Endothelial cell of umbilical vein (primary cell): Measurements from ENCODE around the gene CALCOCO1. TPM values are rescaled to one million over a fixed set of nuclear protein-coding genes. Genes with fewer than 3 reads are reported as not detected.
A peak's percentile ranks its signal among the peaks of the same experiment; 100 is the strongest.

Source experiments
- BruUV-seq: library from RNA; stranded (reverse); fragments of 400-500 nt; replicated peaks from 2 replicates; lab custom pipeline; 2021; lab: Mats Ljungman, UMichigan
- CTCF ChIA-PET: fragments of 300-600, 350-600 bp; sonication (Branson Sonifier 250); formaldehyde crosslinking; loops from one replicate; lab custom pipeline; 2021; ENCODE audit warnings: antibody characterized with exemption, inconsistent platforms; lab: Charles Lee
- POLR2A ChIA-PET: fragments of 300-600, 350-600 bp; sonication (Branson Sonifier 250); formaldehyde crosslinking; loops from one replicate; lab custom pipeline; 2021; ENCODE audit warnings: antibody characterized with exemption, inconsistent platforms; lab: Charles Lee
- DNase-seq: peaks from one replicate; pipeline ENCODE4 v3.0.0-alpha.2; 2011; ENCODE audit warnings: low read depth, low spot score
- FAIRE-seq: peaks from 2 replicates; lab custom pipeline; 2011; peaks lifted over from hg19 to GRCh38; lab: Jason Lieb, UNC
- H2AFZ ChIP-seq: 2 replicates; pipeline ENCODE4 v1.6.0; 2012; ENCODE audit warnings: low read depth, low read length, control low read depth, inconsistent platforms
- H3K27ac ChIP-seq: 2 replicates; pipeline ENCODE4 v1.5.1; 2011; ENCODE audit warnings: low read depth, mild to moderate bottlenecking, control low read depth, low read length, moderate library complexity; ENCODE audit not compliant: insufficient read depth
- H3K27me3 ChIP-seq, 2 experiments: 2 replicates each; pipeline versions ENCODE4 v1.6.0 to v1.6.1; 2011; ENCODE audit warnings: low read length in 2 of 2, mixed read lengths in 1 of 2; ENCODE audit not compliant: control insufficient read depth in 2 of 2, insufficient read depth in 2 of 2
- H3K36me3 ChIP-seq, 2 experiments: 2 replicates in 1 of 2; 3 replicates in 1 of 2; pipeline ENCODE4 v1.5.1; 2011; ENCODE audit warnings: low read length in 2 of 2, mild to moderate bottlenecking in 1 of 2, moderate library complexity in 1 of 2; ENCODE audit not compliant: control insufficient read depth in 2 of 2, insufficient read depth in 2 of 2; ENCODE audit errors: extremely low read depth in 1 of 2
- H3K4me1 ChIP-seq: 3 replicates; pipeline ENCODE4 v1.5.1; 2011; ENCODE audit warnings: mild to moderate bottlenecking, low read length; ENCODE audit not compliant: control insufficient read depth, insufficient read depth; ENCODE audit errors: extremely low read depth
- H3K4me2 ChIP-seq: 2 replicates; pipeline ENCODE4 v1.6.1; 2011; ENCODE audit warnings: low read length, control low read depth, mixed read lengths; ENCODE audit not compliant: insufficient read depth
- H3K4me3 ChIP-seq, 3 experiments: fragments of 200-600 bp in 1 of 3; sonication (generic), shearing (Covaris generic) in 1 of 3; replicated peaks in 1 of 3; 2 replicates each; pipeline ENCODE4 v1.5.1; 2011 to 2016; ENCODE audit warnings: control low read depth in 3 of 3, low read length in 3 of 3, mild to moderate bottlenecking in 2 of 3, inconsistent platforms in 1 of 3, low read depth in 1 of 3, moderate library complexity in 1 of 3; ENCODE audit not compliant: insufficient read depth in 1 of 3
- H3K79me2 ChIP-seq: 2 replicates; pipeline ENCODE4 v1.6.0; 2012; ENCODE audit warnings: low read length, inconsistent platforms; ENCODE audit not compliant: control insufficient read depth, insufficient read depth
- H3K9ac ChIP-seq: replicated peaks from 2 replicates; pipeline ENCODE3; 2011; ENCODE audit warnings: low read length, control low read depth; ENCODE audit not compliant: insufficient read depth; ENCODE audit errors: extremely low read depth
- H3K9me1 ChIP-seq: replicated peaks from 3 replicates; pipeline ENCODE4 v1.6.0; 2011; ENCODE audit warnings: mild to moderate bottlenecking, low read length; ENCODE audit not compliant: control insufficient read depth, insufficient read depth; ENCODE audit errors: extremely low read depth
- H3K9me3 ChIP-seq: replicated peaks from 2 replicates; pipeline ENCODE4 v1.5.1; 2012; ENCODE audit warnings: low read length, inconsistent platforms; ENCODE audit not compliant: control insufficient read depth, insufficient read depth
- H4K20me1 ChIP-seq: replicated peaks from 2 replicates; pipeline ENCODE3; 2011; ENCODE audit warnings: mild to moderate bottlenecking, low read length; ENCODE audit not compliant: control insufficient read depth, insufficient read depth; ENCODE audit errors: extremely low read depth
- CTCF ChIP-seq, 2 donors: IDR thresholded peaks; 1 replicate in 1 of 2; 2 replicates in 1 of 2; pipeline ENCODE4 v1.5.1; 2011; ENCODE audit warnings: low read length in 2 of 2, mild to moderate bottlenecking in 2 of 2, moderate library complexity in 2 of 2, control low read depth in 1 of 2, inconsistent platforms in 1 of 2, low read depth in 1 of 2; ENCODE audit not compliant: insufficient read depth in 1 of 2; ENCODE audit errors: extremely low read depth in 1 of 2
- EZH2 ChIP-seq: IDR thresholded peaks from 2 replicates; pipeline ENCODE4 v1.6.1; 2012; ENCODE audit warnings: borderline replicate concordance, low read depth, mild to moderate bottlenecking, moderate library complexity, low read length, inconsistent platforms; ENCODE audit not compliant: severe bottlenecking
- FOS ChIP-seq: IDR thresholded peaks from 2 replicates; pipeline ENCODE4 v1.6.1; 2011; ENCODE audit warnings: mild to moderate bottlenecking, low read length, moderate library complexity, borderline replicate concordance; ENCODE audit not compliant: insufficient read depth
- GATA2 ChIP-seq: IDR thresholded peaks from 2 replicates; pipeline ENCODE4 v1.7.0; 2011; ENCODE audit warnings: low read depth, mild to moderate bottlenecking, moderate library complexity, mixed read lengths, low read length; ENCODE audit not compliant: insufficient read length, insufficient read depth
- MYC ChIP-seq: IDR thresholded peaks from one replicate; pipeline ENCODE4 v1.6.1; 2011; ENCODE audit warnings: mild to moderate bottlenecking, low read depth, low read length
- POLR2A ChIP-seq: IDR thresholded peaks from 2 replicates; pipeline ENCODE4 v1.6.1; 2012; ENCODE audit warnings: low read depth, mild to moderate bottlenecking, control low read depth, low read length
- POLR2AphosphoS5 ChIP-seq: IDR thresholded peaks from 2 replicates; pipeline ENCODE4 v1.6.1; 2012; ENCODE audit warnings: low read depth, mild to moderate bottlenecking, control low read depth, low read length, moderate library complexity; ENCODE audit not compliant: insufficient read depth
- dilution Hi-C: fragments of 300-500 bp; cut with MboI; formaldehyde crosslinking; loops from one replicate; pipeline ENCODE4 v1.15.0; 2019; ENCODE audit warnings: low sequenced_read_pairs; ENCODE audit not compliant: extremely low pct_ligation_motif_present
- intact Hi-C: fragments of 100-400 bp; cut with micrococcal nuclease; formaldehyde crosslinking; loops from one replicate; pipeline ENCODE4 v1.10.0; 2022
- polyA plus RNA-seq, 4 experiments: library from polyadenylated mRNA; depleted of rRNA in 3 of 4; stranded (reverse) in 3 of 4; unstranded in 1 of 4; fragments of >200 nt; gene quantifications; 2 replicates each; pipeline versions ENCODE4 v1.2.1 to v1.2.3, GENCODE V29; 2011 to 2012; ENCODE audit warnings: missing spikeins in 1 of 4
- total RNA-seq: library from RNA; stranded (reverse); gene quantifications from 2 replicates; pipeline ENCODE4 v1.2.3, GENCODE V29; 2021
- TF ChIP-seq, protein P1 (sequence below): IDR thresholded peaks from 2 replicates; pipeline ENCODE4 v1.6.1; 2011; ENCODE audit not compliant: insufficient read depth, insufficient read length

The CALCOCO1 gene
- total and polyA plus RNA-seq, 2 donors (not counting 3 experiments of a cell fraction or from before 2014, with no cell fraction given) = 70.9 to 135 TPM

DNA sequence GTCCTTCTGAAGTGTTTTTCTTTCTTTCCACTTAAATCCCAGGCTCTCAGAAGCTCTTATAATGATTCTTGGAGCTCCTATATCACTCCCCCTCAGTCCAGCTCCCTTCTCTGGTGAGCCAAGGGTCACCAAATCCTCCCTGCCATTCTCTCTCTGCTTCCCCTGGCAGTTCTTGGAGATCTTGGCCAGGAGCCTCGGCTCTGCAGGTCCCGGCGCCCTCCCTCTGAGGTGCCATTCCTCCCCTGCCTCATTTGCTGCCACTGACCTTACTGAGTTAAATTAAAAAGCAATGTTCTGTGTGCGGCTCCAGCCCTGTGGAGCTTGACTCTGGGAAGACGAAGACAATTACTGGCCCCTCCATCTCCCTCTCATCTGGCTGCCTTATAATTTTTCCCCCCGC is 17.5 kb upstream of the CALCOCO1 start:
- Histone ChIP-seq H2AFZ (no peak overlapping the region), H3K36me3 (no peaks in the 10 kb centered on the region), H3K9me3 (no peaks in the 10 kb centered on the region), H3K4me3 (no peak overlapping the region), H3K27me3 (peaks cover 58 to 83% of the 10 kb centered on the region in 2 experiments), H4K20me1 (no peaks in the 10 kb centered on the region), H3K9ac (no peak overlapping the region), H3K79me2 (no peaks in the 10 kb centered on the region), H3K4me2 (no peak overlapping the region), H3K4me1 (no peaks in the 10 kb centered on the region), H3K9me1 (no peaks in the 10 kb centered on the region), H3K27ac (no peak overlapping the region)
- no TSS peak for BruUV-seq
- DNase-seq = no peak
- ChIA-PET CTCF (interaction anchor here (0.6 to 10.2 kb wide), 12 partner anchors 11 to 463 kb away, joined by 3 to 719 read pairs (median 18); partner anchors contain the start of gene CALCOCO1), POLR2A (no interaction called here)
- FAIRE-seq = no peak
- intact Hi-C loops (loop anchor here (5.0 kb wide), 1 partner anchor 147 kb away; no protein-coding TSS in a partner anchor), dilution Hi-C loops (no loop called here)
- TF ChIP-seq POLR2AphosphoS5 = no peak
- peak; percentile 28 for TF ChIP-seq EZH2

DNA sequence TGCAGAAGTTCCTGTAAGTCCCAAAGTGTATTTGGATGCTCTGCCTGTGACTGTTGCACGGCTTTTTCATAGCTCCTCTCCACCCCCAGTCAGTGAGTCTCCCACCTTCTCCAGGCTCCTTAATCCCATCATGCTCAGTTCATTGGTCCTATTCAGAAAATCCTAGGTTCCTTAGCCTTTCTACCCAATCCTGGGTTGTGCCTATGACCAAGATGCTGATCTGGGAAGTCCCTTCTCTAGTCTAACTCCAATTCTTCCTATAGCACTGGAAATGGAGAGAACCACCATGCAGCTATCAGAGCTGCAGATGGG is 16.8 kb upstream of the CALCOCO1 start:
- dilution Hi-C loops = no loop called here
- no peak for TF ChIP-seq GATA2
- no peak for TF ChIP-seq POLR2AphosphoS5
- no peak for TF ChIP-seq FOS
- TF ChIP-seq CTCF (IDR thresholded peaks at IDR 0.05; ENCODE audit: extremely low read depth in 1 of 2, insufficient read depth in 1 of 2, low read depth in 1 of 2, low read length in 2 of 2) = no peak
- no peak for TF ChIP-seq POLR2A
- TF ChIP-seq, protein P1, sequence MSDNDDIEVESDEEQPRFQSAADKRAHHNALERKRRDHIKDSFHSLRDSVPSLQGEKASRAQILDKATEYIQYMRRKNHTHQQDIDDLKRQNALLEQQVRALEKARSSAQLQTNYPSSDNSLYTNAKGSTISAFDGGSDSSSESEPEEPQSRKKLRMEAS = no peak
- TF ChIP-seq MYC = no peak
- Histone ChIP-seq H4K20me1 (no peaks in the 10 kb centered on the region), H3K4me2 (no peak overlapping the region), H2AFZ (no peak overlapping the region), H3K9ac (no peak overlapping the region), H3K4me1 (no peaks in the 10 kb centered on the region), H3K79me2 (no peaks in the 10 kb centered on the region), H3K9me1 (no peaks in the 10 kb centered on the region), H3K36me3 (no peaks in the 10 kb centered on the region), H3K27me3 (peaks cover 57 to 82% of the 10 kb centered on the region in 2 experiments), H3K4me3 (no peak overlapping the region), H3K9me3 (no peaks in the 10 kb centered on the region), H3K27ac (no peak overlapping the region)
- DNase-seq (no peak), FAIRE-seq (no peak)
- intact Hi-C loops = no loop called here
- ChIA-PET CTCF (interaction anchor here (0.6 to 10.2 kb wide), 19 partner anchors 10 to 464 kb away, joined by 3 to 719 read pairs (median 8); partner anchors contain the start of genes ATP5MC2 and CALCOCO1), POLR2A (no interaction called here)
- no TSS peak for BruUV-seq
